Ishikawa (cell line): ENCODE measurements around the gene SINHCAF.

Experiments
- CEBPB ChIP-seq: IDR thresholded peaks from 2 replicates; pipeline ENCODE4 v1.6.1; 2012
- CREB1 ChIP-seq: IDR thresholded peaks from 2 replicates; pipeline ENCODE4 v1.6.1; 2012; ENCODE audit warnings: low read depth
- EGR1 ChIP-seq: IDR thresholded peaks from 2 replicates; pipeline ENCODE4 v1.6.1; 2012
- EP300 ChIP-seq: IDR thresholded peaks from 2 replicates; pipeline ENCODE4 v1.6.1; 2012; ENCODE audit warnings: borderline replicate concordance
- FOXM1 ChIP-seq: IDR thresholded peaks from 2 replicates; pipeline ENCODE4 v1.6.1; 2012; ENCODE audit warnings: low read depth, borderline replicate concordance
- NFIC ChIP-seq: IDR thresholded peaks from 2 replicates; pipeline ENCODE4 v1.6.1; 2012
- RAD21 ChIP-seq: IDR thresholded peaks from 2 replicates; pipeline ENCODE4 v1.6.1; 2012; ENCODE audit warnings: low read depth
- TAF1 ChIP-seq: IDR thresholded peaks from 2 replicates; pipeline ENCODE4 v1.6.1; 2012; ENCODE audit warnings: low read depth, mild to moderate bottlenecking
- TCF12 ChIP-seq: IDR thresholded peaks from 2 replicates; pipeline ENCODE4 v1.6.1; 2012; ENCODE audit warnings: low read depth
- TEAD4 ChIP-seq: IDR thresholded peaks from 2 replicates; pipeline ENCODE4 v1.6.1; 2012
- YY1 ChIP-seq: IDR thresholded peaks from 2 replicates; pipeline ENCODE4 v1.6.1; 2012; ENCODE audit warnings: low read depth
- ZBTB7A ChIP-seq: IDR thresholded peaks from 2 replicates; pipeline ENCODE4 v1.6.1; 2012; ENCODE audit warnings: low read depth
- TF ChIP-seq, protein P1 (sequence below): IDR thresholded peaks from 2 replicates; pipeline ENCODE4 v1.6.1; 2012
- TF ChIP-seq, protein P2 (sequence below): IDR thresholded peaks from 2 replicates; pipeline ENCODE4 v1.6.1; 2012
- TF ChIP-seq, protein P3 (sequence below): IDR thresholded peaks from 2 replicates; pipeline ENCODE4 v1.6.1; 2012; ENCODE audit warnings: low read depth, mild to moderate bottlenecking

SINHCAF gene

DNA sequence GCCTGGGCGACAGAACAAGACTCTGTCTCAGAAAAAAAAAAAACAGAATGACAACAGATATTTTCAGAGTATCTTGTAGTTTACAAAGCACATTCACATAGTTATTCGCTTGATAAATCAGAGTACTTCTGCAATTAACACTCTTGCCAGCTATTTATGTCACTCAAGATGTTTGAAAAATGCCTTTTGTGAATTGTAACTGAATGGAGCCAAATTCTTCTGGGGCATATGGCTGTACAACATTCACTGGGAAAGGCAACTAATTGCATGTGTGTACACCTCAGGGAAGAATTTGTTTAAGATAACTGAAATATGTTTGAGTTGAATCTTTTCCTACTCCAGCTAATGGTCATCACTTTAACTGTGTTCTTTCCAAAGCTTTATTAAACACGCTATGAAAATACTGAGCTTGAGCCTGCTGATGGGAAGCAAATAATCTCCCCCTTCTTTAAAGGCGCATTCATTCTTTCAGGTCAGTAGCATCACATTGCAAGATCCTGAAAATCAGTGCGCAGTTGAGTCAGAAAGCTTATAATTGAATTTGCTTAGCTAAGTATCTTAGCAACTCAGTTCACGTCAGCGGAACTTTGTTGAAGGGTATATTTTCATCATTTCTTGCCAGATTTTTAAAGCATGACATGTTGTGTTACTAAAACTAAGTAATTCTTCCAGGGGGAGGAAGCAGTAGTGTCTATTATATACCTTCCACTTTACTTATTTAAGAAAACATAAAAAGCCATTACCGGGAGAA is 66.6 kb downstream of the SINHCAF start:
- TF ChIP-seq ZBTB7A, result no peak
- no peak for TF ChIP-seq EP300
- no peak for TF ChIP-seq NFIC
- TF ChIP-seq, protein P1, sequence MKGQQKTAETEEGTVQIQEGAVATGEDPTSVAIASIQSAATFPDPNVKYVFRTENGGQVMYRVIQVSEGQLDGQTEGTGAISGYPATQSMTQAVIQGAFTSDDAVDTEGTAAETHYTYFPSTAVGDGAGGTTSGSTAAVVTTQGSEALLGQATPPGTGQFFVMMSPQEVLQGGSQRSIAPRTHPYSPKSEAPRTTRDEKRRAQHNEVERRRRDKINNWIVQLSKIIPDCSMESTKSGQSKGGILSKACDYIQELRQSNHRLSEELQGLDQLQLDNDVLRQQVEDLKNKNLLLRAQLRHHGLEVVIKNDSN, result no peak
- no peak for TF ChIP-seq RAD21
- TF ChIP-seq, protein P2, sequence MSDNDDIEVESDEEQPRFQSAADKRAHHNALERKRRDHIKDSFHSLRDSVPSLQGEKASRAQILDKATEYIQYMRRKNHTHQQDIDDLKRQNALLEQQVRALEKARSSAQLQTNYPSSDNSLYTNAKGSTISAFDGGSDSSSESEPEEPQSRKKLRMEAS, result no peak
- TF ChIP-seq EGR1, result no peak

DNA sequence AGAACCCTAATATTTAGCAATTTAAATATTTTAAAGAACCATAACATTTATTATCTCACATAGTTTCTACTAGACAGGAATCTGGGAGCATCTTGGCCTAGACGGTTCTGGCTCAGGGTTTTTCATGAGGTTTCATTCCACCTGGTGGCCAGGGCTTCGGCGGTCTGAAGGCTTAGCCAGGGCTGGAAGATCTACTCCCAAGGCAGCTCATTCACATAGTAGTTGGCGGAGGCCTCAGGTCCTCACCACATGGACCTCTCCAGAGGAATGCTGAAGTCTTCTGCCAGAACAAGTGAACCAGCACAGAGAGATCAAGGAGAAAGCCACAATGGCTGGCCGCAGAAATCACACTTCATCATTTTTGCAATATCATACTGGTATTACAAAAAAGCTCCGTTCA is 68.2 kb downstream of the SINHCAF start:
- TF ChIP-seq, protein P1, result no peak
- TF ChIP-seq YY1 (no peak), TAF1 (no peak), NFIC (no peak), EP300 (no peak), EGR1 (no peak), TCF12 (no peak), ZBTB7A (no peak), RAD21 (no peak), TEAD4 (no peak), FOXM1 (no peak), CREB1 (no peak)
- TF ChIP-seq, protein P2, result no peak
- TF ChIP-seq, protein P3, sequence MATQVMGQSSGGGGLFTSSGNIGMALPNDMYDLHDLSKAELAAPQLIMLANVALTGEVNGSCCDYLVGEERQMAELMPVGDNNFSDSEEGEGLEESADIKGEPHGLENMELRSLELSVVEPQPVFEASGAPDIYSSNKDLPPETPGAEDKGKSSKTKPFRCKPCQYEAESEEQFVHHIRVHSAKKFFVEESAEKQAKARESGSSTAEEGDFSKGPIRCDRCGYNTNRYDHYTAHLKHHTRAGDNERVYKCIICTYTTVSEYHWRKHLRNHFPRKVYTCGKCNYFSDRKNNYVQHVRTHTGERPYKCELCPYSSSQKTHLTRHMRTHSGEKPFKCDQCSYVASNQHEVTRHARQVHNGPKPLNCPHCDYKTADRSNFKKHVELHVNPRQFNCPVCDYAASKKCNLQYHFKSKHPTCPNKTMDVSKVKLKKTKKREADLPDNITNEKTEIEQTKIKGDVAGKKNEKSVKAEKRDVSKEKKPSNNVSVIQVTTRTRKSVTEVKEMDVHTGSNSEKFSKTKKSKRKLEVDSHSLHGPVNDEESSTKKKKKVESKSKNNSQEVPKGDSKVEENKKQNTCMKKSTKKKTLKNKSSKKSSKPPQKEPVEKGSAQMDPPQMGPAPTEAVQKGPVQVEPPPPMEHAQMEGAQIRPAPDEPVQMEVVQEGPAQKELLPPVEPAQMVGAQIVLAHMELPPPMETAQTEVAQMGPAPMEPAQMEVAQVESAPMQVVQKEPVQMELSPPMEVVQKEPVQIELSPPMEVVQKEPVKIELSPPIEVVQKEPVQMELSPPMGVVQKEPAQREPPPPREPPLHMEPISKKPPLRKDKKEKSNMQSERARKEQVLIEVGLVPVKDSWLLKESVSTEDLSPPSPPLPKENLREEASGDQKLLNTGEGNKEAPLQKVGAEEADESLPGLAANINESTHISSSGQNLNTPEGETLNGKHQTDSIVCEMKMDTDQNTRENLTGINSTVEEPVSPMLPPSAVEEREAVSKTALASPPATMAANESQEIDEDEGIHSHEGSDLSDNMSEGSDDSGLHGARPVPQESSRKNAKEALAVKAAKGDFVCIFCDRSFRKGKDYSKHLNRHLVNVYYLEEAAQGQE, result no peak

DNA sequence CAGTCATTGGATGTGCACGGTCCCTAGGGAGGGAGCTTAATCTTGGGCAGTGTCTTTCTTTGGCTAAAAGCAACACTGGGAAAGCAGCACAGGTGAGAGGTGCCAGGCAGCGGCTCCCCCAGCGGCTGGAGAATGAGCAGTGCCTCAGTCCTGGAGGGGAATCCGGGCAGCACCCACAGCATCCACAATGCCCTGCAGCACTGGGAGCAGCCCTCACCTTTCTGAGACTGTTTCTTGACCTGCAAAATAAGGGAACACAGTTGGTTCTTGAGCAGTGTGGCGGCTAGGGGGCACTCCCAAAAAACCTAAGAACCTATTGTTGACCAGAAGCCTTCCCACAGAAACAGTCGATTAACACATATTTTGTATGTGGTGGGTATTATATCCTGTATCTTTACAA is 75.8 kb downstream of the SINHCAF start:
- TF ChIP-seq TCF12 (no peak), YY1 (no peak), FOXM1 (no peak), RAD21 (no peak), CEBPB (no peak), TEAD4 (no peak), ZBTB7A (no peak), TAF1 (no peak)
- TF ChIP-seq, protein P2, result no peak

DNA sequence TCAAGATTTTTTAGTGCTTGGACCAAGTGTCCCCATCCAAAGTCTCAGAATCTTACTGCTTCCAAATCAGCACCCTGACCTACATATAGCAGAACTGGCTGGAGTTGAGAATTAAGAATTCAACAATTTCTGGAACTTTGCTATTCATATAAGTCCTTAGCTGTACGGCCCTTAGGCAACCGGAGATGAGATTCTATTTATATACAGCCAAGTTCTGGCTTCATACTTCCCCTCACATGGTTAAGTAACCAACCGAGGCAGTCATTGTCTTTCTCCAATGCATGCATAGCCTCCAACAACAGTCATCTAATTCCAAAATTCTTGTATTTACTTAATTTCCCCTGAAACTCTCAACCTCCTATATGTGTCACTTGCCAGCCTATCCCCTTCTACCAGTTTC is 76.6 kb downstream of the SINHCAF start:
- TF ChIP-seq, protein P1, result no peak

DNA sequence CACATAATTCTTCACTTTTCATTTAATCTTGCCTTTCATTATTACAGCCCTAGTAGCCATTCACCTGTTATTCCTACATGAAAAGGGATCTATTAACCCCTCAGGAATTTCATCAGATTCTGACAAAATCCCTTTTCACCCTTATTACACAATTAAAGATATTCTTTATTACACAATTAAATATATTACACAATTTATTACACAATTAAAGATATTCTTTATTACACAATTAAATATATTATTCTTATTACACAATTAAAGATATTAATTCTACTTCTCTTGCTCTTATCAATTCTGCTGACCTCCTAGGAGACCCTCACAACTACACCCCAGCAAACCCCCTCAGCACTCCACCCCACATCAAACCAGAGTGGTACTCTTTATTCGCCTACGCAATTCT is 77.1 kb downstream of the SINHCAF start:
- TF ChIP-seq EGR1, result no peak
- TF ChIP-seq TAF1, result no peak
- TF ChIP-seq ZBTB7A, result no peak
- TF ChIP-seq, protein P1, result no peak
- TF ChIP-seq YY1, result no peak
- no peak for TF ChIP-seq RAD21
- no peak for TF ChIP-seq EP300
- TF ChIP-seq, protein P3, result no peak
- no peak for TF ChIP-seq CREB1
- TF ChIP-seq CEBPB, result no peak
- TF ChIP-seq TEAD4, result no peak
- no peak for TF ChIP-seq NFIC
